GM23338 (cell line): ENCODE results near the gene LHX8. TPM values are rescaled to one million over a fixed set of nuclear protein-coding genes. Genes with fewer than 3 reads are reported as not detected.
A peak's percentile ranks its signal among the peaks of the same experiment; 100 is the strongest.

Source experiments
- ATAC-seq: fragments of 200-7000 bp; cut with Tn5 transposase; 3 replicates; pipeline ENCODE4 v1.9.1; 2020
- DNase-seq: peaks from one replicate; pipeline ENCODE4 v3.0.0-alpha.2; 2015; ENCODE audit warnings: low spot score
- H2AFZ ChIP-seq: fragments of 200-600 bp; sonication (generic); 2 replicates; pipeline ENCODE4 v1.8.0; 2016; ENCODE audit warnings: antibody characterized with exemption, mild to moderate bottlenecking, moderate library complexity
- H3F3A ChIP-seq: fragments of 200-600 bp; sonication (generic); replicated peaks from 2 replicates; pipeline ENCODE4 v1.8.0; 2017; ENCODE audit warnings: antibody characterized with exemption, mixed run types, low read depth
- H3K27ac ChIP-seq: fragments of 200-600 bp; sonication (generic); 2 replicates; pipeline ENCODE4 v1.6.1; 2016; ENCODE audit warnings: low read depth
- H3K27me3 ChIP-seq: fragments of 200-600 bp; sonication (generic); 2 replicates; pipeline ENCODE4 v1.8.0; 2016; ENCODE audit warnings: mild to moderate bottlenecking, mixed run types, moderate library complexity; ENCODE audit not compliant: insufficient read depth
- H3K36me3 ChIP-seq: fragments of 200-600 bp; sonication (generic); 2 replicates; pipeline ENCODE4 v1.8.0; 2016; ENCODE audit warnings: mild to moderate bottlenecking; ENCODE audit not compliant: insufficient read depth
- H3K4me1 ChIP-seq: fragments of 200-600 bp; sonication (generic); 2 replicates; pipeline ENCODE4 v1.8.0; 2016; ENCODE audit warnings: mild to moderate bottlenecking, moderate library complexity; ENCODE audit not compliant: insufficient read depth
- H3K4me2 ChIP-seq: fragments of 200-600 bp; sonication (generic); 2 replicates; pipeline ENCODE4 v1.7.1; 2017; ENCODE audit warnings: mixed run types
- H3K4me3 ChIP-seq: fragments of 200-600 bp; sonication (generic); 2 replicates; pipeline ENCODE4 v1.6.1; 2016; ENCODE audit warnings: mixed run types
- H3K79me2 ChIP-seq: fragments of 200-600 bp; sonication (generic); replicated peaks from 2 replicates; pipeline ENCODE4 v1.8.0; 2017; ENCODE audit warnings: mild to moderate bottlenecking; ENCODE audit not compliant: insufficient read depth
- H3K9me2 ChIP-seq: fragments of 200-600 bp; sonication (generic); 2 replicates; pipeline ENCODE4 v1.8.0; 2017; ENCODE audit not compliant: insufficient read depth
- H4K20me1 ChIP-seq: fragments of 200-600 bp; sonication (generic); replicated peaks from 2 replicates; pipeline ENCODE4 v1.8.0; 2017; ENCODE audit warnings: mild to moderate bottlenecking; ENCODE audit not compliant: insufficient read depth
- H3K27ac Mint-ChIP-seq: 2 replicates; pipeline ENCODE4 v1.8.0; 2020; ENCODE audit warnings: inconsistent platforms, mild to moderate bottlenecking, moderate library complexity, mixed read lengths
- H3K27me3 Mint-ChIP-seq: 3 replicates; pipeline ENCODE4 v1.8.0; 2022; ENCODE audit warnings: low read depth, mild to moderate bottlenecking, moderate library complexity, mixed read lengths, inconsistent platforms; ENCODE audit not compliant: insufficient read depth, poor library complexity
- H3K36me3 Mint-ChIP-seq: 3 replicates; pipeline ENCODE4 v1.8.0; 2021; ENCODE audit warnings: low read depth, mild to moderate bottlenecking, inconsistent platforms, moderate library complexity, mixed read lengths
- H3K4me1 Mint-ChIP-seq: 3 replicates; pipeline ENCODE4 v1.8.0; 2020; ENCODE audit warnings: mild to moderate bottlenecking, inconsistent platforms, mixed read lengths
- H3K4me3 Mint-ChIP-seq: 3 replicates; pipeline ENCODE4 v1.8.0; 2021; ENCODE audit warnings: moderate library complexity, mild to moderate bottlenecking, inconsistent platforms, mixed read lengths
- H3K9me3 Mint-ChIP-seq: 3 replicates; pipeline ENCODE4 v1.8.0; 2020; ENCODE audit warnings: moderate library complexity, mild to moderate bottlenecking, inconsistent platforms, mixed read lengths
- EZH2 ChIP-seq: fragments of 200-600 bp; sonication (generic); IDR thresholded peaks from one replicate; pipeline ENCODE4 v1.8.0; 2017; ENCODE audit warnings: antibody characterized with exemption, mild to moderate bottlenecking, low read depth; ENCODE audit not compliant: unreplicated experiment
- EZH2phosphoT487 ChIP-seq: fragments of 200-600 bp; sonication (generic); IDR thresholded peaks from one replicate; pipeline ENCODE4 v1.8.1; 2018; ENCODE audit warnings: antibody characterized with exemption; ENCODE audit not compliant: unreplicated experiment
- polyA plus RNA-seq: library from polyadenylated mRNA; unstranded; fragments of >200 nt; fragmentation: Nextera tagmentation; extraction: Ambion mirVana; gene quantifications from 2 replicates; pipeline ENCODE4 v1.2.1, GENCODE V29; 2016
- total RNA-seq: library from RNA; depleted of rRNA; stranded (reverse); fragments of >200 nt; shearing (Covaris generic); gene quantifications from 2 replicates; pipeline ENCODE4 v1.2.3, GENCODE V29; 2014
- TF ChIP-seq, protein P1 (sequence below), 2 experiments: fragments of 200-600 bp in 1 of 2; sonication (generic) in 1 of 2; conservative IDR thresholded peaks; 2 replicates each; pipeline versions ENCODE4 v1.5.1 to v1.6.1; 2016 to 2017; ENCODE audit warnings: antibody characterized with exemption in 2 of 2, low read depth in 2 of 2, mild to moderate bottlenecking in 2 of 2, moderate library complexity in 1 of 2
- TF ChIP-seq, protein P2 (sequence below): IDR thresholded peaks from 2 replicates; pipeline ENCODE4 v1.6.1; 2016; ENCODE audit warnings: antibody characterized with exemption

Gene LHX8
- total and polyA plus RNA-seq, 2 experiments from 2014 or later: 0.68 to 0.73 TPM

DNA sequence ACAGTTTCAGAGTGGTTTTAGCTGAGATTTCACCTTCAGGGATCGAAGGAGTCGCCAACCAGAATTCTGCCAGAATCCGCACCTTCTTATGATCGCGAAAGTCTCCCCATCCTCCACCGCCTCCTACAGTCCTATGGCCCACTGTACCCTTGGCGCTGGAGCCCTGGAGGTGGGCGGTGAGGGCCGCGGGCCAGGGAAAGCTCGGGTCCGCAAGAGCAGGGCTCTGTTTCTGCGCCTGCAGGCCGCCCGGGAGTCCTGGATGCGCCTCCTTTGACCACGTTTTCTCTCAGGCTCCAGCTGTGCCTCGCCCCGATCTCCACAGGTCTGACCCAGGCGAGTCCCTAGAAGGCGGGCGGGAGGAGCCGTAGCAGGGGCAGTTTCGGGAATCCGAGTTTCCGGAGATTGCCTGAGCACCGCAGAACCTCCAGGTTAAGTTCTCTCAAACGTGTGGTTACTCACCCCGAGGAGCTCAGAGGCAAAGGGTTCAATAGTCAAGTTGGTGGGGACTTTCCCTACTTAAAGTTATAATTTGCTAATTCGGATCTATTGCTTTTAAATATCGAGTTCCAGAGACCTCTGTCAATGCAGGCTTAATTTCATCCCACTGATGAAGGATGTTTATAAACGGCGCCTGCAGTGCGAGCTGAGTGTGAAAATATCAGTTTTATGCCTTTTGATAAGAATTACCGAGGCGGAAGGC is 3.2 kb upstream of the LHX8 start:
- Histone ChIP-seq H3K79me2 (no peaks in the 10 kb centered on the region), H3K9me2 (no peaks in the 10 kb centered on the region; the same call in 1 of the 2 replicates), H4K20me1 (no peaks in the 10 kb centered on the region), H2AFZ (peak overlapping the region; percentile 60), H3K27me3 (peaks cover 100% of the 10 kb centered on the region), H3K4me2 (peak overlapping the region; percentile 81), H3F3A (peaks cover 24% of the 10 kb centered on the region), H3K4me3 (peak overlapping the region; percentile 75), H3K36me3 (no peaks in the 10 kb centered on the region), H3K27ac (no peak overlapping the region), H3K4me1 (peaks cover 67% of the 10 kb centered on the region)
- H3K27ac Mint-ChIP-seq: no peak overlapping the region
- peaks cover 2% of the 10 kb centered on the region; the same call in 1 of the 3 replicates for H3K9me3 Mint-ChIP-seq
- H3K4me3 Mint-ChIP-seq: peak overlapping the region; percentile 83
- H3K36me3 Mint-ChIP-seq: no peaks in the 10 kb centered on the region
- DNase-seq (peak; percentile 76), ATAC-seq (peak; percentile 58)
- peak; percentile 64 for TF ChIP-seq EZH2phosphoT487
- TF ChIP-seq, protein P1, sequence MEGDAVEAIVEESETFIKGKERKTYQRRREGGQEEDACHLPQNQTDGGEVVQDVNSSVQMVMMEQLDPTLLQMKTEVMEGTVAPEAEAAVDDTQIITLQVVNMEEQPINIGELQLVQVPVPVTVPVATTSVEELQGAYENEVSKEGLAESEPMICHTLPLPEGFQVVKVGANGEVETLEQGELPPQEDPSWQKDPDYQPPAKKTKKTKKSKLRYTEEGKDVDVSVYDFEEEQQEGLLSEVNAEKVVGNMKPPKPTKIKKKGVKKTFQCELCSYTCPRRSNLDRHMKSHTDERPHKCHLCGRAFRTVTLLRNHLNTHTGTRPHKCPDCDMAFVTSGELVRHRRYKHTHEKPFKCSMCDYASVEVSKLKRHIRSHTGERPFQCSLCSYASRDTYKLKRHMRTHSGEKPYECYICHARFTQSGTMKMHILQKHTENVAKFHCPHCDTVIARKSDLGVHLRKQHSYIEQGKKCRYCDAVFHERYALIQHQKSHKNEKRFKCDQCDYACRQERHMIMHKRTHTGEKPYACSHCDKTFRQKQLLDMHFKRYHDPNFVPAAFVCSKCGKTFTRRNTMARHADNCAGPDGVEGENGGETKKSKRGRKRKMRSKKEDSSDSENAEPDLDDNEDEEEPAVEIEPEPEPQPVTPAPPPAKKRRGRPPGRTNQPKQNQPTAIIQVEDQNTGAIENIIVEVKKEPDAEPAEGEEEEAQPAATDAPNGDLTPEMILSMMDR (conservative IDR thresholded peaks at IDR 0.05; ENCODE audit: low read depth in 2 of 2): peak in 1 of 2 experiments; percentile 38; a peak in 2 of 4 replicates
- TF ChIP-seq, protein P2, sequence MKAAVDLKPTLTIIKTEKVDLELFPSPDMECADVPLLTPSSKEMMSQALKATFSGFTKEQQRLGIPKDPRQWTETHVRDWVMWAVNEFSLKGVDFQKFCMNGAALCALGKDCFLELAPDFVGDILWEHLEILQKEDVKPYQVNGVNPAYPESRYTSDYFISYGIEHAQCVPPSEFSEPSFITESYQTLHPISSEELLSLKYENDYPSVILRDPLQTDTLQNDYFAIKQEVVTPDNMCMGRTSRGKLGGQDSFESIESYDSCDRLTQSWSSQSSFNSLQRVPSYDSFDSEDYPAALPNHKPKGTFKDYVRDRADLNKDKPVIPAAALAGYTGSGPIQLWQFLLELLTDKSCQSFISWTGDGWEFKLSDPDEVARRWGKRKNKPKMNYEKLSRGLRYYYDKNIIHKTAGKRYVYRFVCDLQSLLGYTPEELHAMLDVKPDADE: no peak
- TF ChIP-seq EZH2: peak; percentile 86
- H3K4me1 Mint-ChIP-seq: peaks cover 71% of the 10 kb centered on the region
- peaks cover 94% of the 10 kb centered on the region for H3K27me3 Mint-ChIP-seq

DNA sequence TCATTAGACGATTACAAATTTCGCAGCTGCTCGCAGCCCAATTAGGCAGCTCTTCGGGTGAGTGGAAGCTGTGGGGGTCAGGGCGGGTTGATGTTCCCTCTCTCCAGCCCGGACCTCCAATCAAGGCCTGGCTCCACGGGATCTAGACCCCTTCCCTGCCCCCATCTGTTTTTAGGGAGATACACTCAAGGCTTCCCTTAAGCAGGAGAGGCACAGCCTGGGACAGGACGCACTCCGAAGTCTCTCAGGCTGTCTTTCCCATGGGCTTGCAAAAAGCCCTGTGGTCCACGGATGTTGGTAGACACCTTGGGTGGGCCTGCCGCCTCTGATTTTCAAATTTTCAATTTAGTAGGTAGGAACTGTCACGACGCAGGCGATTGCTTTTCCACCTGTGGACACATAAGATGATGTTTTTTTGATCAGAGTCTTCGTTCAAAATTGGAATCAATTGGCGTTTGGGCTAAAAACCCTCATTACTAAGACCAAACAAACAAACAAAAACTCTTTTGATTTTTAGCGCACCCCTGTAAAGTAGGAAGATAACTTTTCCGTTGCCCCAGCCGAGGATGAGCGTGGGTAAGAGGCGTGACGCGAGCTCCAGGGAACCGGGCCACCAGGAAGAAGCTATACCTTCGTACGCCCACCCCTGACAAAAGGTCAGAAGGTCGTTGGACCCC is 2.5 kb upstream of the LHX8 start:
- Mint-ChIP-seq H3K36me3 (no peaks in the 10 kb centered on the region), H3K27ac (no peak overlapping the region), H3K9me3 (peaks cover 2% of the 10 kb centered on the region; the same call in 1 of the 3 replicates), H3K4me3 (peak overlapping the region; percentile 83), H3K27me3 (peaks cover 98% of the 10 kb centered on the region), H3K4me1 (peaks cover 71% of the 10 kb centered on the region)
- Histone ChIP-seq H3K4me1 (peaks cover 67% of the 10 kb centered on the region), H3F3A (peaks cover 24% of the 10 kb centered on the region), H3K4me3 (peak overlapping the region; percentile 75), H3K36me3 (no peaks in the 10 kb centered on the region), H3K27me3 (peaks cover 99% of the 10 kb centered on the region), H4K20me1 (no peaks in the 10 kb centered on the region), H3K4me2 (peak overlapping the region; percentile 81), H3K27ac (no peak overlapping the region), H3K9me2 (no peaks in the 10 kb centered on the region; the same call in 1 of the 2 replicates), H2AFZ (peak overlapping the region; percentile 60; the same call in 1 of the 2 replicates), H3K79me2 (no peaks in the 10 kb centered on the region)
- DNase-seq: peak; percentile 47
- peak; percentile 83 for TF ChIP-seq EZH2
- TF ChIP-seq, protein P2: no peak
- ATAC-seq: peak; percentile 3
